ENCODE measurements around the gene CRACR2B.

The CRACR2B gene

GRCh38 chr11:811446-812245 lies 16.1 kb upstream of the CRACR2B start:
- DNase-seq (ENCODE audit: low spot score): no peak

- no peak for DNase-seq (ENCODE audit: low spot score)
These were observed 15.3 kb upstream of the CRACR2B start for GRCh38 chr11:812390-812789.

- DNase-seq (ENCODE audit: low spot score): no peak
These were observed 14.7 kb upstream of the CRACR2B start for GRCh38 chr11:813072-813455.

- no peak for DNase-seq (ENCODE audit: low spot score)
These were observed 14.1 kb upstream of the CRACR2B start for GRCh38 chr11:813456-814096.

- no peak for DNase-seq (ENCODE audit: low spot score)
These were observed 11.9 kb upstream of the CRACR2B start for GRCh38 chr11:815675-816432.

GRCh38 chr11:816433-816779 lies 11.3 kb upstream of the CRACR2B start:
- DNase-seq (ENCODE audit: low spot score): peak; percentile 81

- DNase-seq (ENCODE audit: low spot score): peak; percentile 66
These were observed 9.2 kb upstream of the CRACR2B start, which contains the start of gene PNPLA2 for GRCh38 chr11:818396-819128. Gene PNPLA2, plus strand, starts transcription at chr11:818914. Its CDS starts 805 bp downstream, at chr11:819719.

- DNase-seq (ENCODE audit: low spot score): peak; percentile 89
These were observed 8.4 kb upstream of the CRACR2B start for GRCh38 chr11:819129-819931.

GRCh38 chr11:819943-820649 lies 7.6 kb upstream of the CRACR2B start:
- peak; percentile 86 for DNase-seq (ENCODE audit: low spot score)

- no peak for DNase-seq (ENCODE audit: low spot score)
These were observed 6.8 kb upstream of the CRACR2B start for GRCh38 chr11:820655-821511.

GRCh38 chr11:821512-822371 lies 6.0 kb upstream of the CRACR2B start:
- no peak for DNase-seq (ENCODE audit: low spot score)

- DNase-seq (ENCODE audit: low spot score): no peak
These were observed 4.1 kb upstream of the CRACR2B start for GRCh38 chr11:823441-824291.

GRCh38 chr11:824292-824880 lies 3.3 kb upstream of the CRACR2B start:
- no peak for DNase-seq (ENCODE audit: low spot score)

GRCh38 chr11:824942-825341 lies 2.8 kb upstream of the CRACR2B start:
- DNase-seq (ENCODE audit: low spot score): no peak

- no peak for DNase-seq (ENCODE audit: low spot score)
These were observed 2.1 kb upstream of the CRACR2B start for GRCh38 chr11:825366-826226.

GRCh38 chr11:826227-826621 lies 1.5 kb upstream of the CRACR2B start:
- no peak for DNase-seq (ENCODE audit: low spot score)

GRCh38 chr11:826836-827145 lies 928 bp upstream of the CRACR2B start:
- DNase-seq (ENCODE audit: low spot score): no peak
